Stimulated activated naive CD8-positive, alpha-beta T cell treated with anti-CD3 and anti-CD28 coated beads, Interleukin-15, amount 100 ng/mL, for 72 hours (primary cell): ENCODE data around the gene FXYD1.

Source experiments
- ATAC-seq: fragments of 150-1000 bp; cut with Tn5 transposase; 2 replicates; pipeline ENCODE4 v1.10.0; 2021; ENCODE audit warnings: mild to moderate bottlenecking, moderate library complexity
- DNase-seq, 2 donors: peaks; one replicate each; pipeline ENCODE4 v3.0.0; 2021 to 2022
- H3K27ac Mint-ChIP-seq, 2 donors: one replicate each; pipeline ENCODE4 v1.8.0; 2022; ENCODE audit warnings: mild to moderate bottlenecking in 2 of 2, mixed read lengths in 2 of 2, moderate library complexity in 2 of 2
- H3K27me3 Mint-ChIP-seq: one replicate; pipeline ENCODE4 v1.8.0; 2022; ENCODE audit warnings: mixed read lengths
- H3K4me1 Mint-ChIP-seq: one replicate; pipeline ENCODE4 v1.8.0; 2022; ENCODE audit warnings: mild to moderate bottlenecking, mixed read lengths
- H3K4me3 Mint-ChIP-seq, 2 donors: one replicate each; pipeline ENCODE4 v1.8.0; 2022; ENCODE audit warnings: mild to moderate bottlenecking in 2 of 2, mixed read lengths in 2 of 2, moderate library complexity in 1 of 2
- H3K9me3 Mint-ChIP-seq, 2 donors: one replicate each; pipeline ENCODE4 v1.8.0; 2022; ENCODE audit warnings: mixed read lengths in 2 of 2

FXYD1 gene

DNA sequence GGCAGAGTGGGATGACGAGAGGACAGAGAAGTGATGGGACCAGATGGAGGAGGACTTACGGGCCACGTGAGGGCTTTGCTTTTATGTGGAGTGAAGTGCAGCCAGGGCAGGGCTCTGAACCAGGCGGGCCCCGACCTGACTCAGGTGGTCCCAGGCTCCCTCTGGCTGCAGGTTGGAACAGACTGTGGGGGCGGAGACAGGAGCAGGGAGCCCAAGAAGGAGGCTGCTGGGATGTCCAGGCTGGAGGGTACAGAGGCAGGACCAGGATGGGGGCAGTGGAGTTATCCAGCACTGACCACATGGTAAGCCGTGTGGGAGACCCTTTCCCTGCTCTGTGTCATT, 18.0 kb downstream of the FXYD1 start:
- Mint-ChIP-seq H3K4me1 (peaks cover 58% of the 10 kb centered on the region), H3K9me3 (peaks cover 6% of the 10 kb centered on the region in 2 donors), H3K4me3 (peak overlapping the region; percentile 97 to 100), H3K27ac (peak overlapping the region; percentile 97 to 100), H3K27me3 (no peaks in the 10 kb centered on the region)
- ATAC-seq (no peak), DNase-seq (peak in 1 of 2 donors; percentile 7)

DNA sequence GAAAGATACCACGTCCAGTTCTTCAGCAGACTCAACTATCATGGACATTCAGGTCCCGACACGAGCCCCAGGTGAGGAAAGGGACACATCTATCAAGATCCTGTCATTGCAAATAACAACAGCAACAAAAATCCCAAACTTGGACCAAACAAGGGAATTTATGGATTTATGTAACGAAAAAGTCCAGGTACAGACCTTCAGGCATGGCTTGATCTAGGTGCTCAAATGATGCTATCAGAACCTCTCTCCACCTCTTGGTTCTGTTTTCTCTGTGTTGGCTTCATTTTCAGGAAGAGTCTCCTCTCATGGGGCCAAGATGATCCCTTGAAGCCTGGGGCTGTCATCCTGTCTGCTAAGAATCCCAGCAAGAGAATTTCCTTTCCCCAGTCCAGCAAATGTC, 18.8 kb downstream of the FXYD1 start:
- Mint-ChIP-seq H3K4me3 (peak overlapping the region in 1 of 2 donors; percentile 55), H3K9me3 (peaks cover 12 to 14% of the 10 kb centered on the region in 2 donors), H3K4me1 (peaks cover 58% of the 10 kb centered on the region), H3K27ac (peak overlapping the region in 1 of 2 donors; percentile 8), H3K27me3 (no peaks in the 10 kb centered on the region)
- DNase-seq (peak in 1 of 2 donors; percentile 2), ATAC-seq (no peak)

DNA sequence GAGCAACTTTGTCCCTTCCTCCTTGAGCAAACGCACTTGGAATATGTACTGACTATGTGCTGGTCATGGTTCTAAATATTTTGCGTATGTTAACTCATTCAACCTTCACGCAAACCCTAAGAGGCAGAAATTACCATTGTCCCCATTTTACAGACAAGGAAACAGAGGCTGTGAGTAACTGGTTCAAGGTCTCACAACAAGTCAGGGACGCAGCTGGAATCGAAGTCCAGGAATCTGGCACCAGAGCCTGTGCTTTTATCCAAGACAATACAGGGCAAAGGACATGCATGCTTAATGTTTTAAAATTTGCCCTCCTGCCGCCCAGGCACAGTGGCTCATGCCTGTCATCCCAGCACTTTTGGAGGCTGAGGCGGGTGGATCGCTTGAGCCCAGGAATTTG, 21.0 kb downstream of the FXYD1 start:
- no peak for ATAC-seq
- H3K27ac Mint-ChIP-seq = no peak overlapping the region
- H3K4me1 Mint-ChIP-seq = peaks cover 51% of the 10 kb centered on the region
- H3K9me3 Mint-ChIP-seq = peaks cover 23 to 34% of the 10 kb centered on the region in 2 donors
- DNase-seq = no peak
- H3K27me3 Mint-ChIP-seq = no peaks in the 10 kb centered on the region
- no peak overlapping the region for H3K4me3 Mint-ChIP-seq

DNA sequence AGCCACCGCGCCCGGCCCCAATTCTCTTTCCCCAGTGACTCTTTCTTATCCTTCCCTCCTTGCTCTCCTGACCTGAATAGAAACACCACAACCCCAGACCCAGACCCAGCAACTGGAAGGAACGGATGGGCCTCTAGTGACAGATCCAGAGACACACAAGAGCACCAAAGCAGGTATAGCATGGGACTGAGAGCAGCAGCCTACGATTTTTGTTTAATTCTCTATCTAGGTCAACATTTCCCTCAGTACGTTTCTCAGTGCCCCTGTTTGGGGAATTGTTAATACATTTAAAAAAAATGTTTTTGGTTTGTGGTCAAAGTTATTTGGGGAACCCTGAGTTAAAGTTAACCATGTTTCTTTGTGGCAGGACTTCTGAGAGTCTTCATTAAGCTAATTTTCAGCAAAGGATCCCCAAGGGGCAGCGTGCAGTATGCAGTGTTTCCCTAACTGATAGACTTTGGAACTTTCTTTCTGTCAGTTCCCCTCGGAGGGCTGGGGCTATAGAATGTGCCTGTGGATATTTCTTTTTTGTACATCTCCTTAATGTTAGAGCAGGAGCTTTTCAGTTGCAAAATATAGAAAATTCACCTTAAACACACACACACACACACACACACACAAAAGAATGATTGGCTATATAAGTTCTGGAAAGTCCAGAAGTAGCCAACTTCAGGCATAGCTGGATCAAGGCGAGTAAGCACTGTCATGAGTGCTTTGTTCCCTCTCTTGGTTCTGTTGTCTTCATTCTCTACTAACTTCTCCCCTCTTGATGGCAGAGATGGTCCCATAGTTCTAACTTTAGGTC, 22.2 kb downstream of the FXYD1 start:
- Mint-ChIP-seq H3K27me3 (no peaks in the 10 kb centered on the region), H3K4me1 (peaks cover 54% of the 10 kb centered on the region), H3K9me3 (peaks cover 33 to 45% of the 10 kb centered on the region in 2 donors), H3K27ac (no peak overlapping the region), H3K4me3 (no peak overlapping the region)
- DNase-seq (no peak), ATAC-seq (no peak)

DNA sequence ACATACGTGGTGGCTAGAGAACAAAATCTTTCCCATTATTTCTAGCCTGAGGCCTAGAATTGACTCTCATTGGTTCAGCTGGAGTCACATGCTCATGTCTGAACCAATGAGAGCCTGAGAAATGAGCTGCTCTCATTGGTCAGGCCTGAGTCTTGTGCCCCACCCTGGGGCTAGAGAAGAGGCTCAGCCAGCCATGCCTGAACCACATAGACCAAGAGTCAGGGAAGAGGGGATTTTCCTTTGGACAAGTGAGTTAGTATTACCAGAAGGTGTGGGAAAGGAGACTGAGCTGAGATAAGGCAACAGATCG, 22.8 kb downstream of the FXYD1 start:
- ATAC-seq (no peak), DNase-seq (no peak)
- no peak overlapping the region for H3K27ac Mint-ChIP-seq
- peaks cover 51% of the 10 kb centered on the region for H3K4me1 Mint-ChIP-seq
- H3K9me3 Mint-ChIP-seq = peaks cover 38 to 51% of the 10 kb centered on the region in 2 donors
- H3K4me3 Mint-ChIP-seq = no peak overlapping the region
- H3K27me3 Mint-ChIP-seq = no peaks in the 10 kb centered on the region

DNA sequence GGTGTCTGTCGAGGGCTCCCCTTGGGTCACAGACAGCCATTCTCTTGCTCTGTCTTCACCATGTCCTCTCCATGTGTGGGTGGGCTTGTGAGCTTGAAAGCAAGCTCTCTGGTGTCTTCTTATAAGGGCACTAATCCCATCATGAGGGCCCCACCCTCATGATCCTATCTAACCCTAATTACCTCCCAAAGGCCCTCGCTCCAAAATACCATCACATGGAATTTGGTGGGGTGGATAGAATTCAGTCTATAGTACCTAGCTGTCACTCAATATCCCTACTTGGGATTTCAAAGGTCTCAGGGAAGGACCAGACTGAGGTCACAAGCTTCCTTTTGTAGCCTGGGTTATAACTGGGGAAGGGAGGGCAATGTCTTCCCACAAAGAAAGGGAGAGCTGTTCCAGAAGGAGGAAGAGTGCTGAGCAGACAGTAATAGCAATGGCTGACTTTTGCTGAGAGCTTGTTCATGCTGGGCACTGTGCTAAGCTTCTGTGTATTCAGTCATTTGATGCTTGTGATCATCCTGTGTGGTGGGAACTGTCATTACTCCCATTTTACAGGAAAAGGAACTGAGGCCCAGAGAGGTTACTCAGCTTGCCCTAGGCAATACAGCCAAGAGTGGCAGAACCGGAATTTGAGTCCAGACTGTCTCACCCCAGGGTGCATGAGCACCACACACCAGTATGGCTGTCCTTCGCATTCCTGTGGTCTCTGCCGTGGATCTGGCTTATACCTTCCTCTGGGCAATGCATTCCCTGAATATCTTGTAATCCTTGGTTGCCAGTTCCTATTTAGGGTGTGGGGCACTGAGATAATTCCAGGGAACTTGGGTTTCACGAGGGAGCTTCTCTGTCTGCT, 24.1 kb downstream of the FXYD1 start:
- Mint-ChIP-seq H3K4me1 (peaks cover 54% of the 10 kb centered on the region), H3K27me3 (no peaks in the 10 kb centered on the region), H3K4me3 (no peak overlapping the region), H3K9me3 (peaks cover 42 to 60% of the 10 kb centered on the region in 2 donors), H3K27ac (no peak overlapping the region)
- DNase-seq = no peak
- no peak for ATAC-seq

DNA sequence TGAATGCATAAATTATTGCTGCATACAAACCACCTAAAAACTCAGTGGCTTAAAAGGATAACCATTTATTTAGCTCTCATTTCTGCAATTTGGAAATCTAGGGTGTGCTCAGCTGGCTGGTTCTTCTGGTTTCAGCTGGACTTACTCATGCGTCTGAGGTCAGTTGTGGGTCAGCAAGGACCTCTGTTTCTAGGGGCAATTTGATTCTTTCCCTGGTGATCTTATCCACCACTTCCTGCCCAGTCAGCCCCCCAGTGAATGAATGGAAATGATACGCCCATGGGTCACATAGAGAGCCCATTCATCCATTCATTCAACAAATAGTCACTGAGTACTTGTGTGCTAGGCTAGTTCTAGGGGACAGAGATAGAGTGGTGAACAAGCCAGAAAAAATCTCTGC, 25.8 kb downstream of the FXYD1 start:
- DNase-seq (no peak), ATAC-seq (no peak)
- Mint-ChIP-seq H3K27me3 (no peaks in the 10 kb centered on the region), H3K9me3 (peaks cover 42 to 60% of the 10 kb centered on the region in 2 donors), H3K4me3 (no peak overlapping the region), H3K4me1 (peaks cover 44% of the 10 kb centered on the region), H3K27ac (no peak overlapping the region)

DNA sequence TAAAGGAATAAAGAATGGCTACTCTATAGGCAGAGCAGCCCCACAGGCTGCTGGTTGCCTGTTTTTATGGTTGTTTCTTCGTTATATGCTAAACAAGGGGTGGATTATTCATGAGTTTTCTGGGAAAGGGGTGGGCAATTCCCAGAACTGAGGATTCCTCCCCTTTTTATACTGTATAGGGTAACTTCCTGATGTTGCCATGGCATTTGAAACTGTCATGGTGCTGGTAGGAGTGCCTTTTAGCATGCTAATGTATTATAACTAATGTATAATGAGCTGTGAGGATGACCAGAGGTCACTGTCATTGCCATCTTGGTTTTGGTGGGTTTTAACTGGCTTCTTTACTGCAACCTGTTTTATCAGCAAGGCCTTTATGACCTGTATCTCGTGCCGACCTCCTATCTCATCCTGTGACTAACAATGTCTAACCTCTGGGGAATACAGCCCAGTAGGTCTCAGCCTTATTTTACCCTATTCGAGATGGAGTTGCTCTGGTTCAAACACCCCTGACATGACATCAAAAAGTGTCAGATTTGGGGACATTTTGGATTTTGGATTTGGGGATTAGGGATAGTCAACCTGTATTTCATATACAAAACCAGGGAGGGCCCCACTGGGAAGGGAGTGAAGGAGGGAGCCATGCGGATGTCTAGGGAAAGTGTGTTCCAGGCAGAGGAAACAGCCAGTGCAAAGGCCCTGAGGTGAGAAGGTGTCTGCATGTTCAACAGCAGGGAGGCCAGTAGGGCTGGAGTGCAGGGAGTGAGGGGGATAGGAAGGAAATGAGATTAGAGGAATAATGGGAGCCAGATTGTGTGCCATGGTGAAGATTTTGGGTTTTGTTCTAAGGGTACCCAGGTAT, 26.8 kb downstream of the FXYD1 start:
- no peak overlapping the region for H3K27ac Mint-ChIP-seq
- H3K9me3 Mint-ChIP-seq = peaks cover 42 to 60% of the 10 kb centered on the region in 2 donors
- ATAC-seq (no peak), DNase-seq (no peak)
- peaks cover 45% of the 10 kb centered on the region for H3K4me1 Mint-ChIP-seq
- no peaks in the 10 kb centered on the region for H3K27me3 Mint-ChIP-seq
- H3K4me3 Mint-ChIP-seq = peak overlapping the region in 1 of 2 donors; percentile 41

DNA sequence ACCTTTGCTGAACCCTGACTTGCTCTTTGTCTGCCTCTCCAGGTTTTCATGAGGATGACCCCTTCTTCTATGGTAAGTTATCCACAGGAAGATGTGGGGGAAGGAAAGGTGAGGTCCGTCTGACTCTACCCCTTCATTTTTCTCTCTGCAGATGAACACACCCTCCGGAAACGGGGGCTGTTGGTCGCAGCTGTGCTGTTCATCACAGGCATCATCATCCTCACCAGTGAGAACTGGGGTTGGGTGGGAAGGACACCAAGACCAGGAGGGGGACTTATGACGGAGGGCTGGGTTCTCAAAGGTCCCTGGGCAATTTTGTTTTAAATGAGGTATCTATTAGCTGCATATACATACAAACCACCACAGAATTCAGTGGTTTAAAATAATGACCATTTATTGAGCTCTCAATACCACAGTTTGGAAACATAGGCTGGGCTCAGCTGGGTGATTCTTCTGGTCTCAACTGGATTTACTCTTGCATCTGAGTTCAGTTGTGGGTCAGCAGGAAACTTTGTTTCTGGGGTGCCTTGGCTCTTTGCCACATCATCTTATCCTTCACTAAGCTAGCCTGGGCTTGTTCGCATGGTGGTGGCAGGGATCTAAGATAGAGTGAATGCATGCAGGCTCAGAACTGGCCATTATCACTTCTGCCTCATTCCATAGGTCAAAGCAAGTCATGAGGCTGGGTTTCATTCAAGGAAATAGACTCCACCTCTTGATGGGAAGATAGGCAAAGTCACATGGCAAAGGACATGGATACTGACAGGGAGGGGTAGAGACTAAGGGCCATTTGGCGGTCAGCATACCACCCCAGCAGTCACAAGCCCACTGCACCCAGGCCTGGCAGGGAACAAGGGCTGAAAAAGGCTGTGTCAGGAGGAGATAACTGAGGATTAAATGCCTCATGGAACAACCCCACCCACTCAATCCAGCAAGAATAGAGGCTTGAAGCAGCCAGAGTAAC, 27.8 kb downstream of the FXYD1 start:
- H3K27ac Mint-ChIP-seq = peak overlapping the region in 1 of 2 donors; percentile 54
- H3K4me3 Mint-ChIP-seq = no peak overlapping the region
- DNase-seq (no peak), ATAC-seq (no peak)
- H3K9me3 Mint-ChIP-seq = peaks cover 38 to 56% of the 10 kb centered on the region in 2 donors
- no peaks in the 10 kb centered on the region for H3K27me3 Mint-ChIP-seq
- peaks cover 40% of the 10 kb centered on the region for H3K4me1 Mint-ChIP-seq

DNA sequence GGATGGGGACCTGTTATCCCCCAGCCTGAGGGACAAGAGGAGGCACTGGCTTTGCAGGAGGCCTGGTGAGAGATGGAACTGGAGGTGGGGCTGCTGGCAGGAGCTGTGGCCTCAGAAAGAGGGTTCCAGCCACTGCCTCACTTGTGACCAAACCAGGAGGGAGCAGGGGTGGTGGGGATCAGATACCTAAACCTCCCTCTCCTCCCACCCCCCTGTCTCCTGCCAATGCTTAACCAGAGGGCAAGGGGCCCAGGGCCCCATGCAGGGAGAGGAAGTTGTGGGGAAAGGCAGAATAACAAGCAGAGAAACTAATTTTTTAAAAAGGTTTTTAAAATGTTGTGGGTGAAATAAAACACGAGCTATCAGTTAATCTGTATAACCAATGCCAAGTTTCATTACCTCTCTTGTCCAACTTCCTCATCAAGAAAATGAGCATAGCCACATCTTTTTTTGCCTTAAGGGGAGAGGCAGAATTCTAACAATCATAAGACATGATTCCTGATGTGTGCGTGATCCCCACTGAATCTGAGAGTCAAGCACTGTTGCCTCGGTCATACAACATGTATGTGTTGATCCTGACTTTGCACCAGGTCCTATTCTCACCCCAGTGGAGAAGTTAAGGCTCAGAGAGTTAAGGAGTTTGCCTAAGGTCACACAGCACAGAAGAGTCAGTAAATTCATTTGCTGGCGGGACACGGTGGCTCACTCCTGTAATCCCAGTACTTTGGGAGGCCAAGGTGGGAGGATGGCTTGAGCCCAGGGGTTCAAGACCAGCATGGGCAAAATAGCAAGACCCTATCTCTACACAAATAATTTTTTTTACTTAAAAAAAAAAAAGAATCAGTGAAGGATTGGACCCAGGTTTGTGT, 28.9 kb downstream of the FXYD1 start:
- no peak for DNase-seq
- H3K4me3 Mint-ChIP-seq = no peak overlapping the region
- H3K27me3 Mint-ChIP-seq = no peaks in the 10 kb centered on the region
- peak overlapping the region in 1 of 2 donors; percentile 76 for H3K27ac Mint-ChIP-seq
- no peak for ATAC-seq
- peaks cover 29 to 45% of the 10 kb centered on the region in 2 donors for H3K9me3 Mint-ChIP-seq
- H3K4me1 Mint-ChIP-seq = peaks cover 45% of the 10 kb centered on the region

DNA sequence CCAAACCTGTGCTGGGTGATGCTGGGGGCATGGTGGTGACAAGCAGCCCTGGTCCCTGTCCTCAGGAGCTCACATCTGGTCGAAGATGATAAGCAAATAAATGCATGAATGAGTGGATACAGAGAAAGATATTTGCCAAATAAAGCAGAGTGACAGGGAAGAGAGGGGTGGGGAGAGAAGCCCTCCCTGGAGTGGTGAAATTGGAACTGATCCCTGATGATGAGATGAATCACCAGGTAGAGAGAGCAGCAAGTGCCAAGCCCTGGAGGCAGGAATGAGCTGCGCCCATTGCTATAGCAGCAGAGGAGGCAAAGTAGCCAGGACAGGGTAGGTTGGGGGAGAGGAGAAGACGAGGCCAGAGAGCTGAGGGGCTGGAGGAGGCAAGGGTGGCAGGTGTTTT, 29.6 kb downstream of the FXYD1 start:
- Mint-ChIP-seq H3K4me1 (peaks cover 45% of the 10 kb centered on the region), H3K9me3 (peaks cover 27 to 38% of the 10 kb centered on the region in 2 donors), H3K27me3 (no peaks in the 10 kb centered on the region), H3K27ac (no peak overlapping the region), H3K4me3 (no peak overlapping the region)
- DNase-seq (no peak), ATAC-seq (no peak)

DNA sequence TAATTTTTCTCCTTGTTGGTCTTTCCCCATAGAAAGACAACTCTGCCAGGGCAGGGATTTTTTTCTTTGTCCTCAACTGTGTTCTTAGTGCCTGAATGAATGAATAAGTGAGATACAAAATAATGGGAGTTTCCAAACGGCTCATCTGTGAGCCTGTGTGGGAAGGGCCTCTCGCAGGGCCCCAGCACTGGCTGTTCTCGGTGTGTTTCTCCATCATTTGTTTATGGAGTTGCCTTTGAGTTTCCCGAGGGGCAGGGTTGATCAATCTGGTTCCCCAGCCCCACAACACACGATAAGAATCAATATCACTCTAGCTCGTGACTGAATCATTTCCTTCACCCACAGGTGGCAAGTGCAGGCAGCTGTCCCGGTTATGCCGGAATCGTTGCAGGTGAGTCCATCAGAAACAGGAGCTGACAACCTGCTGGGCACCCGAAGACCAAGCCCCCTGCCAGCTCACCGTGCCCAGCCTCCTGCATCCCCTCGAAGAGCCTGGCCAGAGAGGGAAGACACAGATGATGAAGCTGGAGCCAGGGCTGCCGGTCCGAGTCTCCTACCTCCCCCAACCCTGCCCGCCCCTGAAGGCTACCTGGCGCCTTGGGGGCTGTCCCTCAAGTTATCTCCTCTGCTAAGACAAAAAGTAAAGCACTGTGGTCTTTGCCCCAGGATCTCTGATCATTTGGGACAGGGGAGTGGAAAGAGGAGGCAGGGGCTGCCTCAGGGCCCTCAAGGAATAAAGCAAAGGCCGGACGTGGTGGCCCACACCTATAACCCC, 30.8 kb downstream of the FXYD1 start:
- H3K9me3 Mint-ChIP-seq = peaks cover 21 to 28% of the 10 kb centered on the region in 2 donors
- H3K27ac Mint-ChIP-seq = peak overlapping the region; percentile 31 to 88
- H3K27me3 Mint-ChIP-seq = no peaks in the 10 kb centered on the region
- H3K4me3 Mint-ChIP-seq = no peak overlapping the region
- peaks cover 45% of the 10 kb centered on the region for H3K4me1 Mint-ChIP-seq
- DNase-seq (no peak), ATAC-seq (no peak)

DNA sequence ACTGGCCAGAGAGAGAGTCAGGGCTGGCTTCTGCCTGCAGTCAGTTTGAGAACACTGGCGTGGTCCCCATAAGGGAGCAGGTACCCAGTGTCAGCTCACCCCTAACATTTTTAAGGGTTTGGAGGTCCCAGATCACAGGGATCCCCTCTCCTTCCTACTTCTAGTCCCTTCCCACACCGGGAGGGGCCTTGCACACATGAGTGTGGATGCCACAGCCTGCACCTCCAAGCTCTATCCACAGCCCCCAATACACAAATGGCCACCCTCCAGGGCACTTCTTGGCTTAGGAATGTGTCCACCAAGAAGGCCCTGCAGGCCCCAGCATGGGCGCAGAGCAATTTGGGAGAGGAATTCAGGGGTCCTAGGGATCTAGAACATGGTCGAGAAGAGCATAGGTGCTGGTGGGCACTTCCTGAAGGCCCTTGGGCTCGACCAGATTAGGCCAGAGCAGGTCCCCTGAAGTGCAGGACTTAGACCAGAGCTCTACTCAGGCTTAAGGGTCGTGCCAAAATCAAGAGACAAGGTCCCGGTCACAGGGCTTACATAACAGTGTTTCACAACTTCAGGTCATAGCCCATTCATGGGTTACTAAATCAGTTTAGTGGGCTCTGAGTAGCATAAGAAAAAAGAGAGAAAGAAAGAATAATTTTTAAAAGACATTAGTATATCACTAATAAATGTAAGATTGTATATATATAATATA, 31.9 kb downstream of the FXYD1 start:
- ATAC-seq (no peak), DNase-seq (no peak)
- no peak overlapping the region for H3K4me3 Mint-ChIP-seq
- peaks cover 12 to 18% of the 10 kb centered on the region in 2 donors for H3K9me3 Mint-ChIP-seq
- H3K27me3 Mint-ChIP-seq = no peaks in the 10 kb centered on the region
- peaks cover 51% of the 10 kb centered on the region for H3K4me1 Mint-ChIP-seq
- peak overlapping the region in 1 of 2 donors; percentile 31 for H3K27ac Mint-ChIP-seq
